Midbrain (tissue), 1 donor: Measurements from ENCODE around the gene GAB2.
A peak's percentile ranks its signal among the peaks of the same experiment; 100 is the strongest.

Experiments used
- DNase-seq: peaks from one replicate; lab custom pipeline; 2025; lab: John Stamatoyannopoulos, UW

Gene GAB2

DNA sequence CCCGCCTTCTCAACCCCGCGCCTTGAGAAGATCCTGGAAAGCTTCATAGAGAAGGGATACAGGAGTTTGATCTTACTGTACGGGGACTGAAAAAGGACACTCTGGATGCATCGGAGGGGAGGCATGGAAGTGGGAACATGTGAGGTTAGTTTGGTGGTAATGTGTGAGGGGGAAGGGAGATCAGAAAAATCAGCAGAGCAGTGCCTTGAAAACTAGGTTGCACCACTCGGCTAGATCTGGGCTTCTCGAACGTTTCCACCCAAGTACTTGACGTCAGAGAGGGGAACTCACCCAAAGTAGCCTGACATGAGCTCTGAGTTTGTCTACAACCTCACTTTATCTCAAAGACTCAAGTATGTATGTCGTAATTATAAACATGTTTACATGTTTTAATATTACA, 214.4 kb downstream of the GAB2 start:
- no peak for DNase-seq

DNA sequence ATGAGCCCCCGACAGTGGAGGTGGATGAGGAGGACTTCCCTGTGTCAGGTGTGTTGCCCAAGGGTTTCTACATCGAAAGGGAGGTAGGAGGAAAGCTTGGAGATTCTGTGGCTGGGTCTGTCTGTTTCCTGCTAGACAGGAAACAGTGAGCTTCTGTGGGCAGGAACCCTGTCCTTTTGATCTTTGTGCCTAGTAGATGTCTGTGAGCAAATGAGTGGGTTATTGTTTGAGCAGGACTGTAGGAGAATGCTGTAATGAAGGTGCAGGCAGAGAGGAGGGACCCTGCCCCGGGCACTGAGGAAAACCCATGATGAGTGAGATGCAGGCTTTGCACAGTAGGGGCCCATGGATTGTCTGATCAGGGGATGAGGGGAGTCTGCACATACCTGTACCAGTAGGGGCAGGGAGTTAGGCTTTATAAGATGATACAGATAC, 214.9 kb downstream of the GAB2 start:
- no peak for DNase-seq

DNA sequence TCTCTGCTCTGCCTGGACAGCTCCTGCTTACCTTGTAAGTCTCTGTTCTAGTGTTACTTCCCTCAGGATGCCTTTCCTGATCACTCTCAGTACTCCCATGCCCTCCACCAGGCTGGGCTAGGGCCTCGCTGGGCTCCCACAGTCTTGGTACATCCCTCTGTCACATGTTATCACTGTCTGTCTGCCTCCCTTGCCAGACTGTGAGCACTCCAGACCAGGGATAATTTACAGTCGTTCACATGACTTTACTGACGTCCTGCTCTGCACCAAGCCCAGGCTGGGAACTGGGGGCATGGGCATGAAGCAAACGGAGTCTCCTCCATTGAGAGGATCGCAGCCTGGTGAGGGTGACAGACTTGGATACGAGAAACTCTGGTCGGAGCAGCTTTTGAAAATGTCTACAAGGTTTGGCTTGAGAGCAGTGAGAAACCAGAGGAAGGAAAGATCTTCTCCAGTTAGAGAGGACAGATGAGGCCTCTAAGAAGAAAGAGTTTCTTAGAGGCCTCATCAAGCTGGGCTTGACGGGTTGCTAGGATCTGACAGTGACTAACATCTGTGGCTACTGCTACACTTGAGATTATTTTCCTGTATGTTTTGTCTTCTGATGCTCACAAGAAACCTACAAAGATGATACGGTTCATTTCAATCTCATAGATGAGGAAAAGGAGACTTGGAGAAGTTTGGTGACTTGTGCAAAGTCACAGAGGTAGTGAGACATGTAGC, 216.4 kb downstream of the GAB2 start:
- DNase-seq: no peak

DNA sequence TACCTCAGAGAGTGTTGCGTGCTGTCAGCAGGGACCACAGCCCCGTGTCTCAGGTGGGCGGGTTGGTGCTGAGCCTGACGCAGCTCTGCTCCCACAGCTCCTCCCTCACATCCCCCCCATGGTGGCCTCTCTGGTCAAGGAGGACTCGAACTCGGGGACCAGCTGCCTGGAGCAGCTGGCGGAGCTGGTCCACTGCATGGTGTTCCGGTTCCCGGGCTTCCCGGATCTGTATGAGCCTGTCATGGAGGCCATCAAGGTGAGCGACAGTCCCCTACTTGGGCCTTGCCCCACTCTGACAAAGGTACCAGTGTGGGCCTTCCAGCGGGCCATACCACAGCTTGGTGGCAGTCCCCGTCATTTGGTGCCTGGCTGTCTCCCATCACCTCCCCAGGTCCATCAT, 217.1 kb downstream of the GAB2 start:
- no peak for DNase-seq

DNA sequence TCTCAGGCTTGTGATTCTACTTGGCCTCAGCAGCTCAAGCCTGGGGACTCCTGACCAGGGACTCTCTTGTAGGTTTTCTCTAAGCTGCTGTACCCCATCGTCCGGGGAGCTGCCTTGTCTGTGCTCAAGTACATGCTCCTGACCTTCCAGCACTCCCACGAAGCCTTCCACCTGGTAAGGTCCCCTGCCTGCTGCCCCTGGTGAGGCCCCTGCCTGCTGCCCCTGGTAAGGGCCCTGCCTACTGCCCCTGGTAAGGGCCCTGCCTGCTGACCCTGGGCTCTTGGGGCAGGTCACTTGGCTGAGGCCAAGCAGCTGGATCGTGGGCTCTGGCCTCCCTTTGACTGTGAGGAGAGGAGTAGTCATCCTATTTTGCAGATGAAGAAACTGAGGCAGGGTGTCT, 217.6 kb downstream of the GAB2 start:
- no peak for DNase-seq

DNA sequence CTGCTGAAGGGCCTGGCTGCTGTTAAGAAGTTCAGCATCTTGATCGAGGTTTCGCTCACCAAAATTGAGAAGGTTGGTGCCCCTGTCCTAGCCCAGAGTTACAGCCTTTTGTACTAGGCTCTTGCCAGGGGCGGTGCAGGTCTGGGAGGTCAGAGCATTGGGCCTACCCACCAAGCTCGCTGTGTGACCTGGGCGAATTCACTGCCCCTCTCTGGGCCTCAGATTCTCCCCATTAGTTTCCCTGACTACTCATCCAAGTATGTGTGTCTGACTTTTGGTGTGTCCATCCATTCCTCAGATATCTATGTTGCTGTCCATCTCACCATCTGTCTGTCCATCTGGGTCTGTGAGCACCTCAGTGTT, 218.0 kb downstream of the GAB2 start:
- DNase-seq: no peak

DNA sequence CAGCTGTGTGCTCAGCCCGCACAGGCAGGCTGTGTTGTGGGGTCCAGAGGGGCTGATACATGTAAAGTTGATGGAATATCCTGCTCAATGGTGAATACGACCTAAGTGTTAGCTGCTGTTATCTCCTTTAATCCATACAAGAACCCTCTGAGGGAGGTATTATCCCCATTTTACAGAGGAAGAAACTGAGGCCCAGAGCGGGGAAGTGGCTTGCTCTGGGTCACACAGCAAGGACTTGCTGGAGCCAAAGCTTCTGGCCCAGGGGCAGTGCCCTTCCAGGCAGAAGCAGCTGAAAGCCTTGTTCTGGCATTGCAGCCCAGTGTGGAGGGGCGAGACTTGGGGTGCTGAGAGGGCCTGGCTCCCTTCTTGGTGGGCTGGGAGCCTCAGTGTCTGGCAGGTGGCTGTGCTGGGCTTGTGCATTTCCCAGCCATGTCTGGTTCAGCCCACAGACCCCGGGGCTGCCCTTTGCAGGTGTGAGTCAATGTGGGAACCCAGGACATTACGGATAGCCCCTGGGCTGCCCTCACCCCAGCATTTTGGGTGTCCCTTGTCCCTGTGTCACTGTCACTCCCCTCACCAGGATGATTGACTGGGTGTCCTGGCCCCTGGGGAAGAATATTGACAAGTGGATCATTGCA, 218.5 kb downstream of the GAB2 start:
- DNase-seq: no peak

DNA sequence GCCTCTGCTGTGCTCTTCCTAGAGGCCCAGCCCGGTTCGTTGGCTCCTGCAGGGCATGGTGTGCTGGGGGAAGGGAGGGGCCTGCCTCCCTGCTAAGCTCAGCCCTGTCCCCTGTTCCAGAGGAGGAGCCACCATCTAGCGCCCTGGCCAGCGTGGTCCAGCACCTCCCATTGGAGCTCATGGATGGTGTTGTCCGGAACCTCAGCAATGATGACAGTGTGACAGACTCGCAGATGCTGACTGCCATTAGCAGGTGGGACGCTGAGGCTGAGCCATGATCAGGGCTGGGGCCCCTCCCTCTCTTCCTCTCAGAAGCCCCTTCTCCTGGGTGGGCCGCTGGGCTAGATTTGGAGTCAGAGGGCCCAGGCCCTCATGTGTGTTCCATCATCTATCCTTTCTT, 219.8 kb downstream of the GAB2 start:
- DNase-seq: no peak

DNA sequence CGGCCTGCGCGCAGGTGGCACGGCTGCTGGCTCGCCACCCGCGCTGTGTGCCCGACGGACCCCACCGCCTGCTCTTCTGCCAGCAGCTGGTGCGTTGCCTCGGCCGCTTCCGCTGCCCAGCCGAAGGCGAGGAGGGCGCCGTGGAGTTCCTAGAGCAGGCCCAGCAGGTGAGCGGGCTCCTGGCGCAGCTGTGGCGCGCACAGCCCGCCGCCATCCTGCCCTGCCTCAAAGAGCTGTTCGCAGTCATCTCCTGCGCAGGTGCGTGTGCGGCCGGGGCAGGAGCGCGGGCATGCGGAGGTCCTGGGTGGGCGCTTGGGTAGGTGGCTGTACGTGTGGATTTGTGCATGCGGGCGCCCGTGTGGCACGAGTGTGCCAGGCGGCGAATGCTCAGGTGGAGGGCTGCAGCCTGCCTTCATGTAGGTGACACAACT, 220.9 kb downstream of the GAB2 start:
- no peak for DNase-seq

DNA sequence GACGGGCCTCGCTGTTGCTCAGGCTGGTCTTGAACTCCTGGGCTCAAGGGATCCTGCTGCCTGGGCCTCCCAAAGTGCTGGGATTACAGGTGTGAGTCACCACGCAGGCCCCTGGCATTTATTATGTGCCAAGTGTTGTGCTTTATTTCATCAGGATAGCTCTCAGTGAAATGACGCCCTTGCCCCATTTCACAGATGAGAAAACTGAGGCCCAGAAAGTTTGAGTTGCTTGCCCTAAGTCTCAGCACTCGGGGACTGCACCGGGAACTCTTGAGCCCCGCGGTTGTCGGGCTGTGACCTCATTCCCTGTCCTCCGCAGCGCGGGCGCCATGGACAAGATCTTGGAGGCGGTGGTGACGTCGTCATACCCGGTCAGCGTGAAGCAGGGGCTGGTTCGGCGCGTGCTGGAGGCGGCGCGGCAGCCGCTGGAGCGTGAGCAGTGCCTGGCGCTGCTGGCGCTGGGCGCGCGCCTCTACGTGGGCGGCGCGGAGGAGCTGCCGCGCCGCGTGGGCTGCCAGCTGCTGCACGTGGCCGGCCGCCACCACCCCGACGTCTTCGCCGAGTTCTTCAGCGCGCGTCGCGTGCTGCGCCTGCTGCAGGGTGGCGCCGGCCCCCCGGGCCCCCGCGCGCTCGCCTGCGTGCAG, 221.6 kb downstream of the GAB2 start:
- DNase-seq: no peak

DNA sequence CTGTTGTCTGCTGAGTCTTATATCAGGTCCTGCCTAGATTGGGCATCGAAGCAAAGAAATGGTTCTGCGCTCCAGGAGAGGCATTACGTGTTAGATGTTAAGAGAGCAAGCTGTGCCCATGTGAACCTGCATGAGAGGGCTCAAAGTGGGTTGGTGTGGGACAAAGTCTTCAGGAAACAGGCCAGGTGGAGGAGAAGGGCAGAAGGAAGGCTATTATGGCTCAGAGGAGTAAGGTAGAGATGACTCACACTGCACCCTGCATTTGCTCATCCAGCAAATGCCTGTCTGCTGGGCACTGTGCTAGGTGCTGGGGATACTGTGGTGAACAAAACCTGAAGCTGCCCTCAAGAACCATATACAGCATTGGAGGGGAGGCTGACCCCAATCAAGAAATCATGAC, 223.1 kb downstream of the GAB2 start:
- DNase-seq: no peak

DNA sequence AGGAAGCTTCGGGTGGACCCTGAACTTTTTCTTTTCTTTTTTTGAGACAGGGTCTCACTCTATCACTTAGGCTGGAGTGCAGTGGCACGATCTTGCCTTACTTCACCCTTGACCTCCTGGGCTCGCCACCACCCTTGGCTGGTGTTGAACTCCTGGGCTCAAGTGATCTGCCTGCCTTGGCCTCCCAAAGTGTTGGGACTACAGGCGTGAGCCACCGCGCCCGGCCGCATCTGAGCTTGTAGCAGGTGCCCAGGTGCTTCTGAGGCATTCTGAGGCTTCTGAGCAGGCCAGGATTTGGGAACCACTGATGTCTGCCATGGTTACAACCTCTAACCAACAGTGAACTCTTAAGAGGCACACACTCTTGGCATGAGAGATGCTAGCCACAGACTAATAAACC, 223.8 kb downstream of the GAB2 start:
- no peak for DNase-seq

DNA sequence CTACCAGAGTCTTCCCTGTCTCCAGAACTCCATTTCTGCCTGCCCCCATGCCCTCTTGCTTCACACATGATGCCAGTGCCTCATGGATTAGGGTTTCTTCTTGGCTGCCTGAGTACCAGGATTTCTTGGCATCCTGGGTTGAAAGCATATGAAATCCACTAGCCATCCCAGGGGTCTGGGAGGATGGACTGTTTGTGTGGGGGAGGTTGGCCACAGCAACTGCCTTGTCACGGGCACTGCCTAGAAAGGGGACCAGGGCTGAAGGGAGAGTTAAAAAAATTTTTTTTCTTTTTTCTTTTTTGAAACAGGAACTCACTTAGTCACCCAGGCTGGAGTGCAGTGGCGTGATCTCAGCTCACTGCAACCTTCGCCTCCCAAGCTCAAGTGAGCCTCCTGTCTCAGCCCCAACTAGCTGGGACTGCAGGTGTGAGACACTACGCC, 224.7 kb downstream of the GAB2 start:
- no peak for DNase-seq

DNA sequence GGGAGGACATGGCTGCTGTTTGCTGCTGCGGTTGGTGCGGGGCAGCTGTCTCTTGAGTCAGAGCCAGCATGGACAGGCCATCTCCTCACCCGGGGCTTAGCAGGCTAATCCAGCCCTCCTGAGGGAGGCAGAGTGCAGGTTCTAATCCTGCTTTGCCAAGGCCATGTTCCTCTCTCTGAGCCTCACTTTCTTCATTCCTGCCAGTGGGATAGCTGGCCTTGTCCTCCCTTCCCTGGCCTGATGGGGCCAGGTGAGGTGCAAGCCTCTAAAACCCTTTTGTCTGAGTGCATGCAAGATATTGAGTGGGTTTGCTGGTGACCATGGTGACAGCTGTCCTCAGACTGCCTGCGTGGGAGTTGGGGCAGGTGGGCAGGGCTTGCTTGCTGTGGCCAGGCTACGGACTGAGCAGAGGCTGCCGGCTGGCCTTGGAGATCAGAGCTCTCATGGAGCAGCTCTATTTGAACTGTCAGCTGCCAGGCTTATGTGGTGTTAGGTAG, 225.3 kb downstream of the GAB2 start:
- DNase-seq: no peak

DNA sequence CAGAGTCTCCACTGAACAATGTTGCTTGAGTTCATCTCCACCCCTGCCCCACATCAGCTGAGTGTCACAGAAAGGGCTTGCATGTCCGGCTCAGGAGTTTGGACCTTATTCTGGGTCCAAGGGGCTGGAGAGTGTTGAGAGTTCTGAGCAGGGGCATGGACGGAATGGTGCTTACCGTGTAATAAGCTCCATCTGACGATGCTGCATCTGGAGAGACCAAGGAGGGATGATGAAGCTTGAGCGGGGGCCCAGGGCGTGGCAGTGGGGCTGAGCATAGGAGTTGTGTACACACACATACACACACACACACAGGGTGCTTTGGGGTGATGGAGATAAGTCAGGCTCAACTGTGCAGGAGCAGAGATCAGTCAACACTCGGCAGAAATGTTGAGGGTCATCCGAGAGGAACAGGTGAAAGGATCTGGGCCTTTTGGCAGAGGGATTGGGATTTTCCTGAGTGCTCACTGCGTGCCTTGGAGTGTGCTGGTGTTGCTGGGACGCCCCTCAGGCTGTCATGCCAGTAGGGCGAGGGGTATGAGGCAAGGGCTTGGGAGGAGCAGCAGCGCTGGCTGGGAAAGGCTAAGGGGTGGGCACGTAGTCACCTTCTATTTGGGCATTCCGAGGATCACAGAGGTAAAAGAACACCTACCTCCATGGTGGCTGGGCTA, 226.6 kb downstream of the GAB2 start:
- DNase-seq: no peak

DNA sequence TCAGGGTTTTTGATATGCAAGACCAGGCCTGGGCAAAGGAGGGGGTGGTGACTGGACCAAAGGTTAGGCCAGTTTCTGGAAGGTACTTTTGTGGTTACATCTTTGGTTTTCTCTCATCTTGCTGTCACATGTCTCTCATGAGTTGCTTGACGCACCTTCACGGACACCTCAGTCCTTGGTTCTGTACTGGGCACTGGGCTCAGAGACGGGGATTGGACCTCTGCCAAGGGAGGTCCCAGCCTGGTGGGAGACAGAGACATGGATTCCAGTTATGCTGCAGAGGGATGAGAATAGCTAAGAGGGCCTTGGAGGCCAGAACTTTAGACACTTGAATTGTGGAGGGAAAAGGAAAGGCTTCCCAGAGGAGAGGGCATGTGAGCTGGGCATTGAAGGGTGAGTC, 227.2 kb downstream of the GAB2 start:
- no peak for DNase-seq

DNA sequence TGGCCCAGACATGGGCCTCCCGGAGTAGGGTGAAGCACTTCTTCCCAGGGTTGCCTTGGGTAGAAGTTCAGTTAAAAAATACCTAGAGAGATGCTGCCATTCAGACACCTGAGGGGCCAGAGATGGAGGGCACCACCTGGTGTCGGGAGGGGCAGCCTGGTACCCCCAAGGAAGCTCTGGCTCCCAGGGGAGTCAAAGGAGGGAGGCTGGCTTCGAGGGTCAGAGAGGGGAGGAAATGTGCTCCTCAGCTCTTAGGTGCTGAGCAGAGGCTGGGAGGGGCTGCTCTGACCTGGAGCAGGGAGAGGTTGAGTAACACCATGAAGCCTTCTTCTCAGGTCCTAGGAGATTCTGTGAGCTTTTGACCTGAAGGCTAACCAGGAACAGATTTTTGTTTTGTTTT, 227.8 kb downstream of the GAB2 start:
- no peak for DNase-seq

DNA sequence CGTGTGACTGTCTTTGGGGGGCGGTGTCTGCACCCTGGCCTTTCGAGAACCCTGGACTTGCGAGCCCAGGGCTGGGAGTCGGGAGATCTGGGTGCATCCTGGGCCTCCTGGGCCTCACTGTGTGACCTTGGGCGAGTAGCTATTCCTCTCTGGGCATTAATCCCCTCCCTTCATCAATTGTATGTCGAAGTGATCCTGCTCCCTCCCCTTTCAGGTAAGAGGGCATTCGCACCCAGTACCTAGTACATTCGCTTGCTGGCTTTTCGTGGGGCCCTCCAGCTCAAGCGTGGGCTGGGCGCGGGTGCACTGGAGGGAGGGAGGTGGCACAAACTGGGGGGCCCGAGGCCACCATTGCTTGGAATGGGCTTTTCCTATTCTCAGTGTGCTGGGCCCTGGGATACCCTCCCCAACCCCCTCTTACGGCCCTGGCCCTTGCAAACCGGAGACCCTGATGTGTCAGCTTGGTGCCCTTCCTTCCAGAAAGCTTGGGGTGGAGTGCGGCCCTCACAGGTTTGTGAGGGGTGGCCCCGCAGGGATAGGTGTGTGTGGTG, 228.4 kb downstream of the GAB2 start:
- DNase-seq: no peak

DNA sequence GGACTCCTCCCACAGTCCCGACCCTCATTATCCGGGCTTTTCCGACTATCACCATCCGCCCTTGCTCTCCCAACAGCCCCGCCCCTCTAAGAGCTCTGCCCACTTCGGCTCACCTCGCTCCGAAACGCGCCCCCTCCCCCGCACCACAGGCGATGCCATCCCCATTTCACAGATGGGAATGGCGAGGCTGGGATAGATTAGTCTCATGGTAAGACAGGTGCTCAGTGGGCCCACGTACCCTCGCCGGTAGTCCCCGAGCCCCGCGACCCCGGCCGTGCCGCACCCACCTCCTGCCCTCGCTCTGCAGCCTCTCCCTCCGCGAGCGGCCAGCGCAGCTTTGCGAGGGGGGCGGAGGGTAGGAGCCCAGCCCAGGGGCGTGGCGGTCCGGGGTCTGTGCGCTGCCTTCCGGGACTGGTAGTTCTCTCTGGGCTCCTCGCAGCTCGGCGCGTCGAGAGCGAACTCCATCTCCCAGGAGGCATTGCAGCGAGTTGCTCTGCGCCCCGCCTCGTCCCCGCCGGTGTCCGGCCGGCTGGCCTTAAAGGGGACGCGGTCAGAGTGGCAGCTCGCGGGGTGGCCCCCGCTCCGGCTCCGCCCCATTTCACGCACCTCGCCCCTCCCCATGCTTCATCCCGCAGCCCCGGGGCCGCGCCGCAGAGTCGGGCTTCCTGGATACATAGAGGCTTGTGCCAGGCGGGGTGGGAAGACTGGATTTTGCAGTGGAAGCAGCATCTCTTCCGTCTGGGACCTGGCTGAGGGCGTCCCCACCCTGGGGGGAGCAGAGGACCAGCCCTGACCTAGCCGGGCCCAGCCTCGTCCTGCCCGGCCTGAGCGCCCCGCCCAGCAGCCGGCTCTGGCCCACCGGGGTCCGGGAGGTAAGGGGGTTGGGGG, 229.1 kb downstream of the GAB2 start, which contains the start of the genes KCTD21 and USP35:
Gene KCTD21, minus strand, starts transcription at position 341 of the 888 bp plus-strand sequence. CDS start 14,072 bp downstream, outside the sequence.
Gene USP35, plus strand, starts transcription at position 634 of the 888 bp plus-strand sequence. CDS start 7,327 bp downstream, outside the sequence.
- peak; percentile 98 for DNase-seq

DNA sequence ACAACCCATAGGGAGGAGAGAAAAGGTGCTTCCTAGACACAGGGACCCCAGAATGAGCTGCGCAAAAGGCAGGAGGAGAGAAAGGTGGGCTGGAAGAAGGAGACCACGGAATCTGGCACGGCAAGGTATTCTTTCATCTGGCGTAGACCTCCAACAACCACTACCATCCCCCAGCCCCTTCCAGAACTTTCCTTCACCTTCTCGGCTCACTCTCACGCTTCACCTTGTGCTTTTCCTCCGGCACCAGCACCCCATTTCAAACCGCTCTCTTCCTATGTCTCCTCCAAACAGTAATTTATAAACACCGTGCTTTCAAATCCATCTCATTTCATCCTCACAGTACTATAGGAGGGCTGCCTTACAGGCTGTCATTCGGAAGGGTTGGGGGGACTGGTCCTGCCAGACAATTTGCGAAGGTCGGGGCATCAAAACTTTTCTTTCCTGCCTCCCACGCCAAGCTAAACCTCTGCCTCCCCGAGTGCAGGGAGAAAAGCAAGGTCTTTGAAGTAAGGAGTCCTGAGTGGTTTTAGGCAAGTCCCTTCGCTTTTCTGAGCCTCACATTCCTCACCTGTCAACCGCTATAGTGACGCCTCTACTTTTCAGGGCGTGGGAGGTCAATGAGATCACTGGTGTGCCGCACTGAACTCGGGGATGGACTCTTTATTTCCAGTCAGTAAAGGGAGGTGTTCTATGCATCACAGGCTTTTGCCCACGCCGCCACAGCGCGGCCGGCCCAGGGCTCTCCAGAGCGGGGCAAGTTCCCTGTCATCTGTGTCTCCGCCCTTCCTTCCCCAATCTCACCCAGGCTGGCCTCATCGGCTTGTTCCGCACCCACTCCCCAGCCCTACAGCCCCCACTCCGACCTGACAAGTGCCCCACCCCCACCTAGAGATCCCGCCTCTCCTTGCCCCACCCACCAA, 230.0 kb downstream of the GAB2 start:
- no peak for DNase-seq
